Stimulated activated naive CD8-positive, alpha-beta T cell treated with anti-CD3 and anti-CD28 coated beads, Interleukin-15, amount 100 ng/mL, for 72 hours (primary cell): ENCODE results near the gene BTBD16.

ENCODE experiments used
- ATAC-seq: fragments of 150-1000 bp; cut with Tn5 transposase; 2 replicates; pipeline ENCODE4 v1.10.0; 2021; ENCODE audit warnings: mild to moderate bottlenecking, moderate library complexity
- DNase-seq, 2 donors: peaks; one replicate each; pipeline ENCODE4 v3.0.0; 2021 to 2022
- H3K27ac Mint-ChIP-seq, 2 donors: one replicate each; pipeline ENCODE4 v1.8.0; 2022; ENCODE audit warnings: mild to moderate bottlenecking in 2 of 2, mixed read lengths in 2 of 2, moderate library complexity in 2 of 2
- H3K27me3 Mint-ChIP-seq: one replicate; pipeline ENCODE4 v1.8.0; 2022; ENCODE audit warnings: mixed read lengths
- H3K4me1 Mint-ChIP-seq: one replicate; pipeline ENCODE4 v1.8.0; 2022; ENCODE audit warnings: mild to moderate bottlenecking, mixed read lengths
- H3K4me3 Mint-ChIP-seq, 2 donors: one replicate each; pipeline ENCODE4 v1.8.0; 2022; ENCODE audit warnings: mild to moderate bottlenecking in 2 of 2, mixed read lengths in 2 of 2, moderate library complexity in 1 of 2
- H3K9me3 Mint-ChIP-seq, 2 donors: one replicate each; pipeline ENCODE4 v1.8.0; 2022; ENCODE audit warnings: mixed read lengths in 2 of 2

BTBD16 gene

GRCh38 chr10:122243550-122243949 is 27.5 kb upstream of the BTBD16 start:
- Mint-ChIP-seq H3K4me1 (no peaks in the 10 kb centered on the region), H3K4me3 (no peak overlapping the region), H3K27me3 (peaks cover 6% of the 10 kb centered on the region), H3K9me3 (no peaks in the 10 kb centered on the region), H3K27ac (no peak overlapping the region)
- ATAC-seq (no peak), DNase-seq (no peak)

GRCh38 chr10:122244001-122244975 is 26.8 kb upstream of the BTBD16 start:
- H3K27me3 Mint-ChIP-seq = peaks cover 6% of the 10 kb centered on the region
- H3K27ac Mint-ChIP-seq = no peak overlapping the region
- no peaks in the 10 kb centered on the region for H3K9me3 Mint-ChIP-seq
- DNase-seq (no peak), ATAC-seq (no peak)
- H3K4me3 Mint-ChIP-seq = no peak overlapping the region
- H3K4me1 Mint-ChIP-seq = no peaks in the 10 kb centered on the region

DNA sequence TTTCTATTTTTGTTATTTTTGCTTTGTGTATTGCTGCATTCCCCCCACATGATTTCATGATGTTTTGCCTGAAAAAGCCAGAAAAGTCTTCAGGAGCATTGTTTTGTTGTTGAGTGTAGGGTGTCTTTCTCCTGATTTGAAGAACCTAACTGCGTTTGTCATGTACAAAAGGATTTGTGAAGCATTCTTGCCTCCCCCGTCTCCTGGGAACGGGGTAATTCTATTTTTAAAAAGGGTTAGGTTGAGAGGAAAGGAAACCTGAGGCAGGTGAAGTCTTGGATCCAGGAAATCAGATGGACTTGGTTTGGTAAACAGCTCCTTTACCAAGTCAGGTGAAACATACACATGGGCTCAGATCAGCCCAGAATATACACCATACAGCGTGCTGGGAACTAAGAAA is 26.0 kb upstream of the BTBD16 start:
- ATAC-seq (no peak), DNase-seq (no peak)
- Mint-ChIP-seq H3K4me3 (no peak overlapping the region), H3K27me3 (peaks cover 6% of the 10 kb centered on the region), H3K9me3 (no peaks in the 10 kb centered on the region), H3K4me1 (no peaks in the 10 kb centered on the region), H3K27ac (peak overlapping the region in 1 of 2 donors; percentile 4)

GRCh38 chr10:122245897-122246296 is 25.2 kb upstream of the BTBD16 start:
- Mint-ChIP-seq H3K4me1 (no peaks in the 10 kb centered on the region), H3K27me3 (peaks cover 6% of the 10 kb centered on the region), H3K27ac (no peak overlapping the region), H3K9me3 (no peaks in the 10 kb centered on the region), H3K4me3 (no peak overlapping the region)
- DNase-seq = no peak
- no peak for ATAC-seq

DNA sequence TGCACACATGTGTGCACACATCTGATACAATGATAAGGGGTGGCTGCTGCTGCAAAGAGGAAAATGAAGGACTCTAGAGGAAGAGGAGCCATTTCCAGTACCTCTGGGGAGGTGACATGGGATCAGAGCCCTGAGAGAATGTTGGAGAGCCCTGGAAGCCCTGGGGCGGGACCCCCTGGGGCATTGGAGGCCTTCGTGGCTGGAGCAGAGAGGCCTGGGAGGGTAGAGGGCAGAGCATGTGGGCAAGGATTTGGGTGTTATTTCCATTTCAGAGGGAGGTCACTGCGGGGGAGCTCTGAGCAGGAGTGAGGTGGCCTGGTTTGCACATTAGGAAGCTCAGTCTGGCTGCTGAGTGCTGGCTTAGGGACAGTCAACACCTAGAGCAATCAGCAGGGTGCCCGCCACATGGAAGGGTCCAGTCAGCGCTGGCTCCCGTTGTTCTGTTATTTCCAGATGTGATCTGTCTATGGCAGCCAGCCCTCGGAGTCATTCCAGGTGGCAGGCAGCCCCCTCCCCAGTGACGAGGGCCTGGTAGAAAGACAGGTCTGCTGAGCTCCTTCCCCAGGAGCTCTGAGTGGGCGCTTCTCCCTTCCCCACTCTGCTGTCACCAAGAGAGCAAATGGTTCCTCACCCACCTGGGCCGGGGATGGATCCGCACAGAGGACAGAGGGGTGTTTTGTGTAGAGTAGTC is 24.1 kb upstream of the BTBD16 start:
- ATAC-seq (no peak), DNase-seq (no peak)
- Mint-ChIP-seq H3K4me3 (no peak overlapping the region), H3K9me3 (no peaks in the 10 kb centered on the region), H3K27me3 (peaks cover 6% of the 10 kb centered on the region), H3K27ac (peak overlapping the region in 1 of 2 donors; percentile 61), H3K4me1 (no peaks in the 10 kb centered on the region)

DNA sequence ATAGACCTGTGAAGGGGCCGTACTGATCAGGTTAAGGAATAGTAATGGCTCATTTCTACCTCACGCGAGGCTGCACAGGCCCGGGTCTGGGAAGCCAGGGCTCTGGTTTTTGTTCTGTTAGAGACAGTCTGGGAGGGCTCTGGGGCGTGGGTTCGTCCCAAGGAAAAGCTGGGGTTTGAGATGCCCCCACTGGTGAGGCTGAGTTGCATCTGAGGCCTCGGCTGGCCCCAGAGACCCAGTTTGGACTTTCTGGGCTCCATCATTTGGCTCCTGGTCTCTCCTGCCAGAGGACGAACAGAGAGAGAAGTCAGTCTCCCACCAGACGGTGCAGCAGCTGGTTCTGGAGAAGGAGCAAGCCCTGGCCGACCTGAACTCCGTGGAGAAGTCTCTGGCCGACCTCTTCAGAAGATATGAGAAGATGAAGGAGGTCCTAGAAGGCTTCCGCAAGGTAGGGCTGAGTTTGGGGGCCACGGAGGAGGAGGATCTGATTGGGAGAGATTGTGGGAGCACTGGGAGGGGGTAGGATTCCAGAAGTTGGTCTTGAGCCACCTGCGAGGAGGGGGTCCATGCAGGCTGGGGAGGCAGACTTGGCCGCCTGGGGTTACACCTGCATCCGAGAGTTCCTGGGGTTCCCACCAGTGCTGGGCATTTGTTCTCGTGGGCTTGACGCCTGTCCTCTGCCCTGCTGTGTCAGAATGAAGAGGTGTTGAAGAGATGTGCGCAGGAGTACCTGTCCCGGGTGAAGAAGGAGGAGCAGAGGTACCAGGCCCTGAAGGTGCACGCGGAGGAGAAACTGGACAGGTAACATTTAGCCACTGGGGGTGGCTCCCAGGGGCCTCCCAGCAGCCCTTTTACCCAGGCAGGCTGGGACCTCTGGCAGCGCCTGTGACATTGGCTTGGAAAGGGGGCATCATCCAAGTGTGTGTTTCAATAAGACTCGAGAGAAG is 22.5 kb upstream of the BTBD16 start:
- ATAC-seq (no peak), DNase-seq (no peak)
- Mint-ChIP-seq H3K27ac (no peak overlapping the region), H3K4me3 (no peak overlapping the region), H3K27me3 (peaks cover 6% of the 10 kb centered on the region), H3K9me3 (no peaks in the 10 kb centered on the region), H3K4me1 (no peaks in the 10 kb centered on the region)

GRCh38 chr10:122249303-122249850 is 21.7 kb upstream of the BTBD16 start:
- Mint-ChIP-seq H3K4me1 (no peaks in the 10 kb centered on the region), H3K27me3 (peaks cover 6% of the 10 kb centered on the region), H3K9me3 (no peaks in the 10 kb centered on the region), H3K4me3 (no peak overlapping the region), H3K27ac (no peak overlapping the region)
- ATAC-seq (no peak), DNase-seq (no peak)

DNA sequence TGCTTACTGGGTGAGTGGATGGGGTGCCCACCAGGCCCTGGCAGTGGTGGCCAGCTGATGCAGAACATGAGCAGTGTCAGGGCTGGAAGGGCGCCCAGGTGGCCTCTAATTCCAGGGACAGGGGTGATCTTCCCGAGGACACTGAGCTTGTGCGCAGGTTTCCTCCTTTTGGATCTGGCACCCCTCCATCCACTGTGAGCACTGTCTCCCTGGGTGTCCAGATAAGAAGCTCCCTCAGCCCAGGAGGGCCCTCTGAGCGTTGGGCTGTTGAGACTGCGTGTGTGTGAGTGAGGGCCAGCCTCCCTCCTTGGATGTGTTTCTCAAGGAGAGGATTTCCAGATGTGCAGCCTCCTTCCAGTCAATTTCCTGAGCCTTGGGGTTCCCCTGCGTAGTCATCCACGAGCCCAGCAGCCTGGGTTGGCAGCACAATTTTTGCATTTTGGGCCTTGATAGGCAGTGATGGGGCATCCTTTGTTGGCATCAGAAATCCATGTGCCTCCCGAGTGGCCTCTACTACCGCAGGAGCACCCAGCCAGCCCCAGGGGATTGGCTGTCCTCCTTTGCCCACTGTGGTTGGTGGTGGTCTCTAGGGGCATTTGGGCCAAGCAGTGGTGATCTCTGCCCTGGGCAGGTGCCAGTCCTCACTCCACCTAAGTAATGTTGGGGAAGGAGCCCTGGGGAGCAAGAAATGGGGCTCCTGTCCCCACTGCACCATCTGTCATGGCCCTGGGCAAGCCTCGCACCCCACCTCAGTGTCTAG is 20.9 kb upstream of the BTBD16 start:
- no peak overlapping the region for H3K4me3 Mint-ChIP-seq
- peaks cover 10% of the 10 kb centered on the region for H3K27me3 Mint-ChIP-seq
- DNase-seq (no peak), ATAC-seq (no peak)
- H3K9me3 Mint-ChIP-seq = no peaks in the 10 kb centered on the region
- no peaks in the 10 kb centered on the region for H3K4me1 Mint-ChIP-seq
- H3K27ac Mint-ChIP-seq = no peak overlapping the region

DNA sequence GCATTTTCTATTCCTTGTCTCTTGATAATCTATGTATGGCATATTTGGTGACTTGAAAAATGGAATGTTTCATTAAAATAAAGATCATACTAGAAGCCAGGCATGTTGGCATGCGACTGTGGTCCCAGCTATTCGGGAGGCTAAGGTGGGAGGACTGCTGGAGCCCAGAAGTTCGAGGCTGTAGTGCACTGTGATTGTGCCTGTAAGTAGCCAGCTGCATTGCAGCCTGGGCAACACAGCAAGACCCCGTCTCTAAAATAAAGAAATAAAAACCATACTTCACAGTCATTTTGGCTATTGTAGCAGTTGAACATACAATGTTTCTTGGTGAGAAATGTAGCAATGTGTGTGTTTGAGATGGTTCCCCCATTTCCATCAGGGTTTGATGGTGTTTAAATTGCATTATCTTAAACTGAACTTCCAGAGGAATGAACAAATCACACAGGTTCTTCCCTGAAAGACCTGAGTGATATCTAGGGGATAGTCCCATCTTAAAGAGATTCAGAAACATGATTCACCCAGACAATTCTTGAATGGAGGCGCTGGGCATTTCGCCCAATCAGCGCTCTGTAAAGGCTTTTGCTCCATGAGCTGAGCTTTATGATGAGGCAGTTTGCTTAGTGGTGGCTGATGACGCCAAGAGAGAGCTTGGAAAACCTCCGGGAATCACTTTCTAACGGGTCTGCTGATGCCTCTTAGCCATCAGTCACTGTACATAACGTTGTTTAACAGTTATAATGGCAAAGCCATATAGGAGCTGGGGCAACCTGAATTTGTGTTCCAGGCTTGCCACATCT is 19.4 kb upstream of the BTBD16 start:
- no peak overlapping the region for H3K4me3 Mint-ChIP-seq
- no peak for ATAC-seq

DNA sequence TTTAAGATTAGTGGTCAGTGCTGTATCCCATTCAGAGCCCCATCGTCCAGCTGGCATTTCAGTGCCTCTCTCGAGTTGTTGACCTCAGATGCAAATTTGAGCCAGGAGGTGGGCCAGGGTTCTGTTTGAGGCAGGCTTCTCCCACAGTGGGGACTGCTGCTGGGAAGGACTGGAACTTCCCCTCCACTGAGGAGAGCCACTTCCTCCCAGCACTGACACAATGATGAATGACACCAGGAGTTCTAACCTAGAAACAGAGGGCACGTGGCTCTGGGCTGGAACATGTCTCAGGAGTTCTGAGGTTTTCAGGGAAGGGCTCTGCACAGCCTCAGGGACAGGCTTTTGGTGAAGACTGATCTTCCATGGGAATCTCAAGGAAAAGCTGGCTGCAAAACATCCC is 18.3 kb upstream of the BTBD16 start:
- ATAC-seq (no peak), DNase-seq (no peak)
- Mint-ChIP-seq H3K27me3 (peaks cover 18% of the 10 kb centered on the region), H3K4me1 (no peaks in the 10 kb centered on the region), H3K27ac (no peak overlapping the region), H3K9me3 (no peaks in the 10 kb centered on the region), H3K4me3 (no peak overlapping the region)

More for the DNA sequence above, 19.4 kb upstream of the BTBD16 start:
- Mint-ChIP-seq H3K27me3 (peaks cover 13% of the 10 kb centered on the region), H3K9me3 (no peaks in the 10 kb centered on the region), H3K27ac (no peak overlapping the region), H3K4me1 (no peaks in the 10 kb centered on the region)
- no peak for DNase-seq

GRCh38 chr10:122253605-122254004 is 17.5 kb upstream of the BTBD16 start:
- Mint-ChIP-seq H3K9me3 (no peaks in the 10 kb centered on the region), H3K4me3 (no peak overlapping the region), H3K4me1 (no peaks in the 10 kb centered on the region), H3K27me3 (peaks cover 26% of the 10 kb centered on the region), H3K27ac (no peak overlapping the region)
- no peak for ATAC-seq
- DNase-seq = no peak

DNA sequence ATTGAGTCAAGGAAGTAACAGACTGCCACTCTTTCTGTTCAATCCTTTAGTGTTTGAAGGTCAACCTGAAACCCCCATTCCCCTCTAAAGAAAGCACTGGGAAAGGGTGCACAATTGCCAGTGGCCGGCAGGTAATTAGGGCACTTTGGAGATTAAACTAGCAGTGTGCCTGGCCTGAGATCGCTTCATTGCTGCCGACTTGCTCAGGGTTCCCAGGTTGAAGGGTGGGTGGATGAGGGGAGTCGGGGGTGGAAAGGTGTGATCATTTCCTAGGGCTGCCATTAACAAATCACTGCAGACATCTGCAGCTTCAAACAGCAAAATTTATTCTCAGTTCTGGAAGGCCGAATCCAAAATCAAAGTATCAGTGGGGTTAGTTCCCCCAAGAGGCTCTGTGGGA is 16.3 kb upstream of the BTBD16 start:
- no peaks in the 10 kb centered on the region for H3K9me3 Mint-ChIP-seq
- H3K27ac Mint-ChIP-seq = no peak overlapping the region
- no peak overlapping the region for H3K4me3 Mint-ChIP-seq
- ATAC-seq (no peak), DNase-seq (no peak)
- no peaks in the 10 kb centered on the region for H3K4me1 Mint-ChIP-seq
- H3K27me3 Mint-ChIP-seq = peaks cover 38% of the 10 kb centered on the region

GRCh38 chr10:122255509-122256301 is 15.4 kb upstream of the BTBD16 start:
- Mint-ChIP-seq H3K4me1 (no peaks in the 10 kb centered on the region), H3K4me3 (no peak overlapping the region), H3K27ac (peak overlapping the region in 1 of 2 donors; percentile 35), H3K27me3 (peaks cover 44% of the 10 kb centered on the region), H3K9me3 (no peaks in the 10 kb centered on the region)
- ATAC-seq (no peak), DNase-seq (no peak)
